GM21737 (cell line): ENCODE results near the gene IGDCC3.

Experiments
- ATAC-seq: cut with Tn5 transposase; IDR thresholded peaks from one replicate; pipeline ENCODE4 v1.9.1; 2021; ENCODE audit warnings: mild to moderate bottlenecking, moderate library complexity; ENCODE audit not compliant: unreplicated experiment

IGDCC3 gene

GRCh38 chr15:65389226-65389625 lies 11.4 kb upstream of the IGDCC3 start:
- no peak for ATAC-seq

GRCh38 chr15:65388306-65389080 lies 10.7 kb upstream of the IGDCC3 start:
- no peak for ATAC-seq

GRCh38 chr15:65386886-65387285 lies 9.1 kb upstream of the IGDCC3 start:
- ATAC-seq = no peak

GRCh38 chr15:65386376-65386775 lies 8.6 kb upstream of the IGDCC3 start:
- no peak for ATAC-seq

GRCh38 chr15:65385870-65386258 lies 8.1 kb upstream of the IGDCC3 start:
- no peak for ATAC-seq

- ATAC-seq = peak; percentile 63
Observed at GRCh38 chr15:65384895-65385869, 7.4 kb upstream of the IGDCC3 start.

GRCh38 chr15:65384505-65384894 lies 6.7 kb upstream of the IGDCC3 start:
- no peak for ATAC-seq

GRCh38 chr15:65383991-65384390 lies 6.2 kb upstream of the IGDCC3 start:
- ATAC-seq = no peak

- no peak for ATAC-seq
Observed at GRCh38 chr15:65383456-65383855, 5.7 kb upstream of the IGDCC3 start.

- no peak for ATAC-seq
Observed at GRCh38 chr15:65382921-65383320, 5.1 kb upstream of the IGDCC3 start.

GRCh38 chr15:65382146-65382491 lies 4.3 kb upstream of the IGDCC3 start:
- no peak for ATAC-seq

- ATAC-seq = no peak
Observed at GRCh38 chr15:65381445-65382145, 3.8 kb upstream of the IGDCC3 start.

- no peak for ATAC-seq
Observed at GRCh38 chr15:65379986-65380385, 2.2 kb upstream of the IGDCC3 start.

- ATAC-seq = no peak
Observed at GRCh38 chr15:65377105-65377975, 462 bp downstream of the IGDCC3 start.

GRCh38 chr15:65376767-65377104 lies 1.1 kb downstream of the IGDCC3 start:
- ATAC-seq = no peak

GRCh38 chr15:65375871-65376607 lies 1.8 kb downstream of the IGDCC3 start:
- ATAC-seq = no peak

- ATAC-seq = no peak
Observed at GRCh38 chr15:65374821-65375401, 2.9 kb downstream of the IGDCC3 start.

- ATAC-seq = no peak
Observed at GRCh38 chr15:65374334-65374733, 3.5 kb downstream of the IGDCC3 start.

- ATAC-seq = no peak
Observed at GRCh38 chr15:65373163-65373651, 4.6 kb downstream of the IGDCC3 start.

- no peak for ATAC-seq
Observed at GRCh38 chr15:65372787-65373067, 5.1 kb downstream of the IGDCC3 start.
